ENCODE data around the gene SLAIN1.

DNA sequence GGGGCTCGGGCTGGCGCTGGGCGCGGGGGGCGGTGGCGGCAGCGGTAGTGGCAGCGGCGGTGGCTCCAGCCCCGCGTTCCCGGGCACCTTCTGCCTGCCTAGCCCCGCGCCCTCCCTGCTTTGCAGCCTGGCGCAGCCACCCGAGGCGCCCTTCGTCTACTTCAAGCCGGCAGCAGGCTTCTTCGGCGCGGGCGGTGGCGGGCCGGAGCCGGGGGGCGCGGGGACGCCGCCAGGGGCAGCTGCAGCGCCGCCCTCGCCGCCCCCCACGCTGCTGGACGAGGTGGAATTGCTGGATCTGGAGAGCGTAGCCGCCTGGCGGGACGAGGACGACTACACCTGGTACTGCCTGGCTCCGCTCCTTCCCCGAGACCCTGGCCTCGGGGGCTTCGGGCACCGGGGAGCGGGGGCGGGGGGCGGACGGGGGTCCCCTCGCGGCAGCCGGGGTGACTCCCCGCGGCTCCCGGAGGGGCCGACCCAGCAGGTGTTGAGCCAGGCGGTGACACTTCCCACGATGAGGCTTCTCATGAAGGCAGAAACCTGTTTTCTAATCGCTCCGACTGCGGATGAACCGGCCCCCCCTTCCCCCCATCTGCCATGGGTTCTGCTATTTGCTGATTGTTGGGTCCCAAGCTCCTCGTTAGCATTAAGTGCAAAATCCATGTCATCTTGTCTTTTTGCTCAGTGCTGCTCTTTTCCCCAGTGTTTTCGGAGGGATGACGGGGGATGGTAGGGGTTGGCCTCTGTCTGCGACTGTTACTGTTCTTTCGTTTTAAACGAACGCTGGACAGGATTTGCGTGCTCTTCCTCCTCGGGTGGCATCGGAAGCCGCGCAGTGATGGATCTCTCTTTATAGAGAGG is 943 bp downstream of the SLAIN1 start:
- TF ChIP-seq, protein P1, sequence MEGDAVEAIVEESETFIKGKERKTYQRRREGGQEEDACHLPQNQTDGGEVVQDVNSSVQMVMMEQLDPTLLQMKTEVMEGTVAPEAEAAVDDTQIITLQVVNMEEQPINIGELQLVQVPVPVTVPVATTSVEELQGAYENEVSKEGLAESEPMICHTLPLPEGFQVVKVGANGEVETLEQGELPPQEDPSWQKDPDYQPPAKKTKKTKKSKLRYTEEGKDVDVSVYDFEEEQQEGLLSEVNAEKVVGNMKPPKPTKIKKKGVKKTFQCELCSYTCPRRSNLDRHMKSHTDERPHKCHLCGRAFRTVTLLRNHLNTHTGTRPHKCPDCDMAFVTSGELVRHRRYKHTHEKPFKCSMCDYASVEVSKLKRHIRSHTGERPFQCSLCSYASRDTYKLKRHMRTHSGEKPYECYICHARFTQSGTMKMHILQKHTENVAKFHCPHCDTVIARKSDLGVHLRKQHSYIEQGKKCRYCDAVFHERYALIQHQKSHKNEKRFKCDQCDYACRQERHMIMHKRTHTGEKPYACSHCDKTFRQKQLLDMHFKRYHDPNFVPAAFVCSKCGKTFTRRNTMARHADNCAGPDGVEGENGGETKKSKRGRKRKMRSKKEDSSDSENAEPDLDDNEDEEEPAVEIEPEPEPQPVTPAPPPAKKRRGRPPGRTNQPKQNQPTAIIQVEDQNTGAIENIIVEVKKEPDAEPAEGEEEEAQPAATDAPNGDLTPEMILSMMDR (conservative IDR thresholded peaks at IDR 0.05): no peak
- TF ChIP-seq EZH2 (IDR thresholded peaks at IDR 0.05; ENCODE audit: low read depth): no peak

Data from PC-9 (cell line).